Measurements from ENCODE around the gene FOXP1.

Gene FOXP1

GRCh38 chr3:71070497-71071463 lies 512.7 kb downstream of the FOXP1 start:
- DNase-seq (ENCODE audit: low read depth, low spot score): no peak
- in situ Hi-C loops (cut with HindIII; ENCODE audit: low sequenced_read_pairs): no loop called here
- no peak overlapping the region for H3K4me3 ChIP-seq (ENCODE audit: low read depth, low read length)
- TF ChIP-seq CTCF (IDR thresholded peaks at IDR 0.05; ENCODE audit: low read depth, low read length): no peak

- no peak overlapping the region for H3K4me3 ChIP-seq (ENCODE audit: low read depth, low read length)
- peak; percentile 36 for TF ChIP-seq CTCF (IDR thresholded peaks at IDR 0.05; ENCODE audit: low read depth, low read length)
- in situ Hi-C loops (cut with HindIII; ENCODE audit: low sequenced_read_pairs): no loop called here
- DNase-seq (ENCODE audit: low read depth, low spot score): no peak
These were observed 513.7 kb downstream of the FOXP1 start for GRCh38 chr3:71069797-71070196.

GRCh38 chr3:71067977-71068654 lies 515.4 kb downstream of the FOXP1 start:
- in situ Hi-C loops (cut with HindIII; ENCODE audit: low sequenced_read_pairs): no loop called here
- H3K4me3 ChIP-seq (ENCODE audit: low read depth, low read length): no peak overlapping the region
- TF ChIP-seq CTCF (IDR thresholded peaks at IDR 0.05; ENCODE audit: low read depth, low read length): no peak
- no peak for DNase-seq (ENCODE audit: low read depth, low spot score)

- no peak for TF ChIP-seq CTCF (IDR thresholded peaks at IDR 0.05; ENCODE audit: low read depth, low read length)
- no peak for DNase-seq (ENCODE audit: low read depth, low spot score)
- no peak overlapping the region for H3K4me3 ChIP-seq (ENCODE audit: low read depth, low read length)
- in situ Hi-C loops (cut with HindIII; ENCODE audit: low sequenced_read_pairs): no loop called here
These were observed 516.7 kb downstream of the FOXP1 start for GRCh38 chr3:71066849-71067261.

GRCh38 chr3:71066356-71066755 lies 517.2 kb downstream of the FOXP1 start:
- no peak overlapping the region for H3K4me3 ChIP-seq (ENCODE audit: low read depth, low read length)
- no peak for DNase-seq (ENCODE audit: low read depth, low spot score)
- in situ Hi-C loops (cut with HindIII; ENCODE audit: low sequenced_read_pairs): no loop called here
- TF ChIP-seq CTCF (IDR thresholded peaks at IDR 0.05; ENCODE audit: low read depth, low read length): no peak

- peak overlapping the region; percentile 65 for H3K4me3 ChIP-seq (ENCODE audit: low read depth, low read length)
- in situ Hi-C loops (cut with HindIII; ENCODE audit: low sequenced_read_pairs): no loop called here
- DNase-seq (ENCODE audit: low read depth, low spot score): no peak
- no peak for TF ChIP-seq CTCF (IDR thresholded peaks at IDR 0.05; ENCODE audit: low read depth, low read length)
These were observed 517.8 kb downstream of the FOXP1 start for GRCh38 chr3:71065764-71066013.

Data from astrocyte of the spinal cord (primary cell).